GM23338 (cell line): ENCODE results near the gene TLX1. TPM values are rescaled to one million over a fixed set of nuclear protein-coding genes. Genes with fewer than 3 reads are reported as not detected.

ENCODE experiments used
- ATAC-seq: fragments of 200-7000 bp; cut with Tn5 transposase; 3 replicates; pipeline ENCODE4 v1.9.1; 2020
- DNase-seq: peaks from one replicate; pipeline ENCODE4 v3.0.0-alpha.2; 2015; ENCODE audit warnings: low spot score
- H2AFZ ChIP-seq: fragments of 200-600 bp; sonication (generic); 2 replicates; pipeline ENCODE4 v1.8.0; 2016; ENCODE audit warnings: antibody characterized with exemption, mild to moderate bottlenecking, moderate library complexity
- H3F3A ChIP-seq: fragments of 200-600 bp; sonication (generic); replicated peaks from 2 replicates; pipeline ENCODE4 v1.8.0; 2017; ENCODE audit warnings: antibody characterized with exemption, mixed run types, low read depth
- H3K27ac ChIP-seq: fragments of 200-600 bp; sonication (generic); 2 replicates; pipeline ENCODE4 v1.6.1; 2016; ENCODE audit warnings: low read depth
- H3K27me3 ChIP-seq: fragments of 200-600 bp; sonication (generic); 2 replicates; pipeline ENCODE4 v1.8.0; 2016; ENCODE audit warnings: mild to moderate bottlenecking, mixed run types, moderate library complexity; ENCODE audit not compliant: insufficient read depth
- H3K36me3 ChIP-seq: fragments of 200-600 bp; sonication (generic); 2 replicates; pipeline ENCODE4 v1.8.0; 2016; ENCODE audit warnings: mild to moderate bottlenecking; ENCODE audit not compliant: insufficient read depth
- H3K4me1 ChIP-seq: fragments of 200-600 bp; sonication (generic); 2 replicates; pipeline ENCODE4 v1.8.0; 2016; ENCODE audit warnings: mild to moderate bottlenecking, moderate library complexity; ENCODE audit not compliant: insufficient read depth
- H3K4me2 ChIP-seq: fragments of 200-600 bp; sonication (generic); 2 replicates; pipeline ENCODE4 v1.7.1; 2017; ENCODE audit warnings: mixed run types
- H3K4me3 ChIP-seq: fragments of 200-600 bp; sonication (generic); 2 replicates; pipeline ENCODE4 v1.6.1; 2016; ENCODE audit warnings: mixed run types
- H3K79me2 ChIP-seq: fragments of 200-600 bp; sonication (generic); replicated peaks from 2 replicates; pipeline ENCODE4 v1.8.0; 2017; ENCODE audit warnings: mild to moderate bottlenecking; ENCODE audit not compliant: insufficient read depth
- H3K9me2 ChIP-seq: fragments of 200-600 bp; sonication (generic); 2 replicates; pipeline ENCODE4 v1.8.0; 2017; ENCODE audit not compliant: insufficient read depth
- H4K20me1 ChIP-seq: fragments of 200-600 bp; sonication (generic); replicated peaks from 2 replicates; pipeline ENCODE4 v1.8.0; 2017; ENCODE audit warnings: mild to moderate bottlenecking; ENCODE audit not compliant: insufficient read depth
- H3K27ac Mint-ChIP-seq: 2 replicates; pipeline ENCODE4 v1.8.0; 2020; ENCODE audit warnings: inconsistent platforms, mild to moderate bottlenecking, moderate library complexity, mixed read lengths
- H3K27me3 Mint-ChIP-seq: 3 replicates; pipeline ENCODE4 v1.8.0; 2022; ENCODE audit warnings: low read depth, mild to moderate bottlenecking, moderate library complexity, mixed read lengths, inconsistent platforms; ENCODE audit not compliant: insufficient read depth, poor library complexity
- H3K36me3 Mint-ChIP-seq: 3 replicates; pipeline ENCODE4 v1.8.0; 2021; ENCODE audit warnings: low read depth, mild to moderate bottlenecking, inconsistent platforms, moderate library complexity, mixed read lengths
- H3K4me1 Mint-ChIP-seq: 3 replicates; pipeline ENCODE4 v1.8.0; 2020; ENCODE audit warnings: mild to moderate bottlenecking, inconsistent platforms, mixed read lengths
- H3K4me3 Mint-ChIP-seq: 3 replicates; pipeline ENCODE4 v1.8.0; 2021; ENCODE audit warnings: moderate library complexity, mild to moderate bottlenecking, inconsistent platforms, mixed read lengths
- H3K9me3 Mint-ChIP-seq: 3 replicates; pipeline ENCODE4 v1.8.0; 2020; ENCODE audit warnings: moderate library complexity, mild to moderate bottlenecking, inconsistent platforms, mixed read lengths
- EZH2 ChIP-seq: fragments of 200-600 bp; sonication (generic); IDR thresholded peaks from one replicate; pipeline ENCODE4 v1.8.0; 2017; ENCODE audit warnings: antibody characterized with exemption, mild to moderate bottlenecking, low read depth; ENCODE audit not compliant: unreplicated experiment
- EZH2phosphoT487 ChIP-seq: fragments of 200-600 bp; sonication (generic); IDR thresholded peaks from one replicate; pipeline ENCODE4 v1.8.1; 2018; ENCODE audit warnings: antibody characterized with exemption; ENCODE audit not compliant: unreplicated experiment
- NANOG ChIP-seq: IDR thresholded peaks from 2 replicates; pipeline ENCODE4 v1.6.1; 2016; ENCODE audit warnings: antibody characterized with exemption, borderline replicate concordance
- REST ChIP-seq: IDR thresholded peaks from one replicate; pipeline ENCODE4 v1.6.1; 2018; ENCODE audit warnings: antibody characterized with exemption; ENCODE audit not compliant: unreplicated experiment
- ZNF331 ChIP-seq: fragments of 250-450 bp; sonication (Bioruptor Pico); IDR thresholded peaks from 2 replicates; pipeline ENCODE4 v1.5.0; 2020; ENCODE audit warnings: low read depth, mild to moderate bottlenecking, moderate library complexity
- polyA plus RNA-seq: library from polyadenylated mRNA; unstranded; fragments of >200 nt; fragmentation: Nextera tagmentation; extraction: Ambion mirVana; gene quantifications from 2 replicates; pipeline ENCODE4 v1.2.1, GENCODE V29; 2016
- total RNA-seq: library from RNA; depleted of rRNA; stranded (reverse); fragments of >200 nt; shearing (Covaris generic); gene quantifications from 2 replicates; pipeline ENCODE4 v1.2.3, GENCODE V29; 2014
- TF ChIP-seq, protein P1 (sequence below), 2 experiments: fragments of 200-600 bp in 1 of 2; sonication (generic) in 1 of 2; conservative IDR thresholded peaks; 2 replicates each; pipeline versions ENCODE4 v1.5.1 to v1.6.1; 2016 to 2017; ENCODE audit warnings: antibody characterized with exemption in 2 of 2, low read depth in 2 of 2, mild to moderate bottlenecking in 2 of 2, moderate library complexity in 1 of 2
- TF ChIP-seq, protein P2 (sequence below): fragments of 250-450 bp; sonication (Bioruptor Pico); IDR thresholded peaks from 2 replicates; pipeline ENCODE4 v1.5.0; 2020; ENCODE audit warnings: mild to moderate bottlenecking, moderate library complexity

Gene TLX1
- total and polyA plus RNA-seq, 2 experiments from 2014 or later = not detected

- H3K79me2 ChIP-seq = no peaks in the 10 kb centered on the region
- peak overlapping the region; percentile 76 for H3K4me2 ChIP-seq
- Mint-ChIP-seq H3K4me1 (peaks cover 24% of the 10 kb centered on the region), H3K36me3 (no peaks in the 10 kb centered on the region; the same call in 2 of the 3 replicates), H3K27ac (no peak overlapping the region), H3K4me3 (peak overlapping the region; percentile 48; the same call in 2 of the 3 replicates), H3K9me3 (peaks cover 4% of the 10 kb centered on the region; the same call in 1 of the 3 replicates), H3K27me3 (peaks cover 99% of the 10 kb centered on the region)
- H3K36me3 ChIP-seq = no peaks in the 10 kb centered on the region
- peaks cover 11% of the 10 kb centered on the region; the same call in 1 of the 2 replicates for H3K4me1 ChIP-seq
- TF ChIP-seq, protein P1, sequence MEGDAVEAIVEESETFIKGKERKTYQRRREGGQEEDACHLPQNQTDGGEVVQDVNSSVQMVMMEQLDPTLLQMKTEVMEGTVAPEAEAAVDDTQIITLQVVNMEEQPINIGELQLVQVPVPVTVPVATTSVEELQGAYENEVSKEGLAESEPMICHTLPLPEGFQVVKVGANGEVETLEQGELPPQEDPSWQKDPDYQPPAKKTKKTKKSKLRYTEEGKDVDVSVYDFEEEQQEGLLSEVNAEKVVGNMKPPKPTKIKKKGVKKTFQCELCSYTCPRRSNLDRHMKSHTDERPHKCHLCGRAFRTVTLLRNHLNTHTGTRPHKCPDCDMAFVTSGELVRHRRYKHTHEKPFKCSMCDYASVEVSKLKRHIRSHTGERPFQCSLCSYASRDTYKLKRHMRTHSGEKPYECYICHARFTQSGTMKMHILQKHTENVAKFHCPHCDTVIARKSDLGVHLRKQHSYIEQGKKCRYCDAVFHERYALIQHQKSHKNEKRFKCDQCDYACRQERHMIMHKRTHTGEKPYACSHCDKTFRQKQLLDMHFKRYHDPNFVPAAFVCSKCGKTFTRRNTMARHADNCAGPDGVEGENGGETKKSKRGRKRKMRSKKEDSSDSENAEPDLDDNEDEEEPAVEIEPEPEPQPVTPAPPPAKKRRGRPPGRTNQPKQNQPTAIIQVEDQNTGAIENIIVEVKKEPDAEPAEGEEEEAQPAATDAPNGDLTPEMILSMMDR (conservative IDR thresholded peaks at IDR 0.05; ENCODE audit: low read depth in 2 of 2) = no peak
- TF ChIP-seq ZNF331 (CRISPR knock-in tag) (no peak), NANOG (no peak), EZH2 (peak; percentile 95), EZH2phosphoT487 (peak; percentile 89), REST (no peak)
- TF ChIP-seq, protein P2, sequence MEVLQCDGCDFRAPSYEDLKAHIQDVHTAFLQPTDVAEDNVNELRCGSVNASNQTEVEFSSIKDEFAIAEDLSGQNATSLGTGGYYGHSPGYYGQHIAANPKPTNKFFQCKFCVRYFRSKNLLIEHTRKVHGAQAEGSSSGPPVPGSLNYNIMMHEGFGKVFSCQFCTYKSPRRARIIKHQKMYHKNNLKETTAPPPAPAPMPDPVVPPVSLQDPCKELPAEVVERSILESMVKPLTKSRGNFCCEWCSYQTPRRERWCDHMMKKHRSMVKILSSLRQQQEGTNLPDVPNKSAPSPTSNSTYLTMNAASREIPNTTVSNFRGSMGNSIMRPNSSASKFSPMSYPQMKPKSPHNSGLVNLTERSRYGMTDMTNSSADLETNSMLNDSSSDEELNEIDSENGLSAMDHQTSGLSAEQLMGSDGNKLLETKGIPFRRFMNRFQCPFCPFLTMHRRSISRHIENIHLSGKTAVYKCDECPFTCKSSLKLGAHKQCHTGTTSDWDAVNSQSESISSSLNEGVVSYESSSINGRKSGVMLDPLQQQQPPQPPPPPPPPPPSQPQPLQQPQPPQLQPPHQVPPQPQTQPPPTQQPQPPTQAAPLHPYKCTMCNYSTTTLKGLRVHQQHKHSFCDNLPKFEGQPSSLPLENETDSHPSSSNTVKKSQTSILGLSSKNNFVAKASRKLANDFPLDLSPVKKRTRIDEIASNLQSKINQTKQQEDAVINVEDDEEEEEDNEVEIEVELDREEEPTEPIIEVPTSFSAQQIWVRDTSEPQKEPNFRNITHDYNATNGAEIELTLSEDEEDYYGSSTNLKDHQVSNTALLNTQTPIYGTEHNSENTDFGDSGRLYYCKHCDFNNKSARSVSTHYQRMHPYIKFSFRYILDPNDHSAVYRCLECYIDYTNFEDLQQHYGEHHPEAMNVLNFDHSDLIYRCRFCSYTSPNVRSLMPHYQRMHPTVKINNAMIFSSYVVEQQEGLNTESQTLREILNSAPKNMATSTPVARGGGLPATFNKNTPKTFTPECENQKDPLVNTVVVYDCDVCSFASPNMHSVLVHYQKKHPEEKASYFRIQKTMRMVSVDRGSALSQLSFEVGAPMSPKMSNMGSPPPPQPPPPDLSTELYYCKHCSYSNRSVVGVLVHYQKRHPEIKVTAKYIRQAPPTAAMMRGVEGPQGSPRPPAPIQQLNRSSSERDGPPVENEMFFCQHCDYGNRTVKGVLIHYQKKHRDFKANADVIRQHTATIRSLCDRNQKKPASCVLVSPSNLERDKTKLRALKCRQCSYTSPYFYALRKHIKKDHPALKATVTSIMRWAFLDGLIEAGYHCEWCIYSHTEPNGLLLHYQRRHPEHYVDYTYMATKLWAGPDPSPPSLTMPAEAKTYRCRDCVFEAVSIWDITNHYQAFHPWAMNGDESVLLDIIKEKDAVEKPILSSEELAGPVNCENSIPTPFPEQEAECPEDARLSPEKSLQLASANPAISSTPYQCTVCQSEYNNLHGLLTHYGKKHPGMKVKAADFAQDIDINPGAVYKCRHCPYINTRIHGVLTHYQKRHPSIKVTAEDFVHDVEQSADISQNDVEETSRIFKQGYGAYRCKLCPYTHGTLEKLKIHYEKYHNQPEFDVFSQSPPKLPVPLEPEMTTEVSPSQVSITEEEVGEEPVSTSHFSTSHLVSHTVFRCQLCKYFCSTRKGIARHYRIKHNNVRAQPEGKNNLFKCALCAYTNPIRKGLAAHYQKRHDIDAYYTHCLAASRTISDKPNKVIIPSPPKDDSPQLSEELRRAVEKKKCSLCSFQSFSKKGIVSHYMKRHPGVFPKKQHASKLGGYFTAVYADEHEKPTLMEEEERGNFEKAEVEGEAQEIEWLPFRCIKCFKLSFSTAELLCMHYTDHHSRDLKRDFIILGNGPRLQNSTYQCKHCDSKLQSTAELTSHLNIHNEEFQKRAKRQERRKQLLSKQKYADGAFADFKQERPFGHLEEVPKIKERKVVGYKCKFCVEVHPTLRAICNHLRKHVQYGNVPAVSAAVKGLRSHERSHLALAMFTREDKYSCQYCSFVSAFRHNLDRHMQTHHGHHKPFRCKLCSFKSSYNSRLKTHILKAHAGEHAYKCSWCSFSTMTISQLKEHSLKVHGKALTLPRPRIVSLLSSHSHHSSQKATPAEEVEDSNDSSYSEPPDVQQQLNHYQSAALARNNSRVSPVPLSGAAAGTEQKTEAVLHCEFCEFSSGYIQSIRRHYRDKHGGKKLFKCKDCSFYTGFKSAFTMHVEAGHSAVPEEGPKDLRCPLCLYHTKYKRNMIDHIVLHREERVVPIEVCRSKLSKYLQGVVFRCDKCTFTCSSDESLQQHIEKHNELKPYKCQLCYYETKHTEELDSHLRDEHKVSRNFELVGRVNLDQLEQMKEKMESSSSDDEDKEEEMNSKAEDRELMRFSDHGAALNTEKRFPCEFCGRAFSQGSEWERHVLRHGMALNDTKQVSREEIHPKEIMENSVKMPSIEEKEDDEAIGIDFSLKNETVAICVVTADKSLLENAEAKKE (CRISPR knock-in tag) = no peak
- H2AFZ ChIP-seq = 0 out of 2 replicates have a peak overlapping the region, but pooled peaks have one; percentile 38
- no peaks in the 10 kb centered on the region for H3K9me2 ChIP-seq
- H3K4me3 ChIP-seq = peak overlapping the region; percentile 54
- peaks cover 100% of the 10 kb centered on the region for H3K27me3 ChIP-seq
- no peaks in the 10 kb centered on the region for H3F3A ChIP-seq
- ATAC-seq (peak; percentile 44), DNase-seq (no peak)
- H4K20me1 ChIP-seq = peaks cover 14% of the 10 kb centered on the region
- H3K27ac ChIP-seq = no peak overlapping the region
These were observed 7.8 kb upstream of the TLX1 start for GRCh38 chr10:101123085-101123814.
